ENCODE results near the gene TMEM125. TPM values are rescaled to one million over a fixed set of nuclear protein-coding genes. Genes with fewer than 3 reads are reported as not detected.

Gene TMEM125
- total RNA-seq, 2 donors from 2014 or later: 11.7 to 16.6 TPM

- Histone ChIP-seq H3K36me3 (ENCODE audit: control insufficient read depth, insufficient read depth, low read length) (no peaks in the 10 kb centered on the region), H3K9ac (ENCODE audit: extremely low read depth, low read length, poor library complexity, severe bottlenecking) (no peak overlapping the region), H3K27ac (ENCODE audit: low read depth, low read length) (no peak overlapping the region), H3K27me3 (ENCODE audit: control insufficient read depth, insufficient read depth, low read length, poor library complexity, severe bottlenecking) (no peaks in the 10 kb centered on the region), H3K9me3 (ENCODE audit: control insufficient read depth, low read length) (peaks cover 39% of the 10 kb centered on the region), H3K4me1 (ENCODE audit: control insufficient read depth, insufficient read depth, low read length) (no peaks in the 10 kb centered on the region), H3K4me3 (ENCODE audit: low read length) (no peak overlapping the region)
- no peak for DNase-seq
- peaks cover 29% of the 10 kb centered on the region for H3K27me3 Mint-ChIP-seq (ENCODE audit: insufficient read depth)
- TF ChIP-seq CTCF (conservative IDR thresholded peaks at IDR 0.05): no peak
- H3K4me1 Mint-ChIP-seq: no peaks in the 10 kb centered on the region
- peaks cover 8% of the 10 kb centered on the region for H3K36me3 Mint-ChIP-seq (ENCODE audit: low read depth)
- H3K4me3 Mint-ChIP-seq: no peak overlapping the region
- no peak overlapping the region for H3K27ac Mint-ChIP-seq
- H3K9me3 Mint-ChIP-seq: peaks cover 67% of the 10 kb centered on the region
- 90% methylated on average over 7 to 8 of the region's 8 CpGs for WGBS, 2 experiments (ENCODE audit: insufficient coverage in 1 of 2, insufficient read length in 1 of 2)
These were observed 12.9 kb upstream of the TMEM125 start for GRCh38 chr1:43256675-43257570.

GRCh38 chr1:43258370-43258769 lies 11.4 kb upstream of the TMEM125 start:
- Mint-ChIP-seq H3K27ac (no peak overlapping the region), H3K9me3 (peaks cover 69% of the 10 kb centered on the region), H3K36me3 (ENCODE audit: low read depth) (peaks cover 8% of the 10 kb centered on the region), H3K4me1 (no peaks in the 10 kb centered on the region), H3K4me3 (no peak overlapping the region), H3K27me3 (ENCODE audit: insufficient read depth) (peaks cover 23% of the 10 kb centered on the region)
- Histone ChIP-seq H3K4me1 (ENCODE audit: control insufficient read depth, insufficient read depth, low read length) (no peaks in the 10 kb centered on the region), H3K9me3 (ENCODE audit: control insufficient read depth, low read length) (peaks cover 49% of the 10 kb centered on the region), H3K36me3 (ENCODE audit: control insufficient read depth, insufficient read depth, low read length) (no peaks in the 10 kb centered on the region), H3K4me3 (ENCODE audit: low read length) (no peak overlapping the region), H3K9ac (ENCODE audit: extremely low read depth, low read length, poor library complexity, severe bottlenecking) (no peak overlapping the region), H3K27ac (ENCODE audit: low read depth, low read length) (no peak overlapping the region), H3K27me3 (ENCODE audit: control insufficient read depth, insufficient read depth, low read length, poor library complexity, severe bottlenecking) (no peaks in the 10 kb centered on the region)
- DNase-seq: no peak
- 0 to 60% methylated on average over 1 to 3 of the region's 3 CpGs for WGBS, 2 experiments (ENCODE audit: insufficient coverage in 1 of 2, insufficient read length in 1 of 2)
- TF ChIP-seq CTCF (conservative IDR thresholded peaks at IDR 0.05): no peak

- H3K27ac Mint-ChIP-seq: no peak overlapping the region
- no peak overlapping the region for H3K27ac ChIP-seq (ENCODE audit: low read depth, low read length)
- H3K4me1 ChIP-seq (ENCODE audit: control insufficient read depth, insufficient read depth, low read length): no peaks in the 10 kb centered on the region
- DNase-seq: no peak
- no peak overlapping the region for H3K4me3 ChIP-seq (ENCODE audit: low read length)
- no peak overlapping the region for H3K4me3 Mint-ChIP-seq
- TF ChIP-seq CTCF (conservative IDR thresholded peaks at IDR 0.05): no peak
- H3K9ac ChIP-seq (ENCODE audit: extremely low read depth, low read length, poor library complexity, severe bottlenecking): no peak overlapping the region
- peaks cover 15% of the 10 kb centered on the region for H3K27me3 Mint-ChIP-seq (ENCODE audit: insufficient read depth)
- H3K36me3 ChIP-seq (ENCODE audit: control insufficient read depth, insufficient read depth, low read length): no peaks in the 10 kb centered on the region
- peaks cover 5% of the 10 kb centered on the region for H3K4me1 Mint-ChIP-seq
- peaks cover 2% of the 10 kb centered on the region for H3K36me3 Mint-ChIP-seq (ENCODE audit: low read depth)
- H3K9me3 ChIP-seq (ENCODE audit: control insufficient read depth, low read length): peaks cover 40% of the 10 kb centered on the region
- no peaks in the 10 kb centered on the region for H3K27me3 ChIP-seq (ENCODE audit: control insufficient read depth, insufficient read depth, low read length, poor library complexity, severe bottlenecking)
- H3K9me3 Mint-ChIP-seq: peaks cover 59% of the 10 kb centered on the region
- WGBS, 2 experiments (ENCODE audit: insufficient coverage in 1 of 2, insufficient read length in 1 of 2): 83 to 95% methylated on average over 4 of the region's 4 CpGs
These were observed 4.4 kb upstream of the TMEM125 start for GRCh38 chr1:43265431-43265830.

Data from endodermal cell (in vitro differentiated cells).